Glutamatergic neuron (in vitro differentiated cells): Measurements from ENCODE around the gene KCNH5. TPM values are rescaled to one million over a fixed set of nuclear protein-coding genes. Genes with fewer than 3 reads are reported as not detected.

Experiments
- DNase-seq: peaks from one replicate; pipeline ENCODE4 v3.0.0; 2022
- H3K27ac Mint-ChIP-seq: one replicate; pipeline ENCODE4 v1.8.0; 2020; ENCODE audit warnings: mild to moderate bottlenecking, mixed read lengths, inconsistent platforms; ENCODE audit not compliant: unreplicated experiment
- H3K27me3 Mint-ChIP-seq: one replicate; pipeline ENCODE4 v1.8.0; 2020; ENCODE audit warnings: mild to moderate bottlenecking, moderate library complexity, mixed read lengths, inconsistent platforms; ENCODE audit not compliant: unreplicated experiment
- H3K36me3 Mint-ChIP-seq: one replicate; pipeline ENCODE4 v1.8.0; 2020; ENCODE audit warnings: mild to moderate bottlenecking, mixed read lengths, inconsistent platforms; ENCODE audit not compliant: unreplicated experiment
- H3K4me1 Mint-ChIP-seq: one replicate; pipeline ENCODE4 v1.8.0; 2020; ENCODE audit warnings: mild to moderate bottlenecking, low read depth, mixed read lengths, inconsistent platforms; ENCODE audit not compliant: unreplicated experiment
- H3K4me3 Mint-ChIP-seq: one replicate; pipeline ENCODE4 v1.8.0; 2020; ENCODE audit warnings: mild to moderate bottlenecking, mixed read lengths, inconsistent platforms; ENCODE audit not compliant: unreplicated experiment
- H3K9me3 Mint-ChIP-seq: one replicate; pipeline ENCODE4 v1.8.0; 2020; ENCODE audit warnings: mild to moderate bottlenecking, moderate library complexity, mixed read lengths, inconsistent platforms; ENCODE audit not compliant: unreplicated experiment
- CTCF ChIP-seq: fragments of 200-600 bp; sonication (generic); IDR thresholded peaks from one replicate; pipeline ENCODE4 v1.5.0; 2021; ENCODE audit not compliant: partially characterized antibody, unreplicated experiment
- total RNA-seq: library from RNA; stranded (reverse); fragmentation: NEBNext Ultra II Directional; extraction: Animal tissue kit (Norgen Biotek cat#: 25700); gene quantifications from one replicate; pipeline ENCODE4 v1.2.1, GENCODE V29; 2021; ENCODE audit not compliant: unreplicated experiment

Gene KCNH5
- total RNA-seq, 1 donor from 2014 or later: 0.32 TPM

GRCh38 chr14:62739647-62740046 is 305.6 kb downstream of the KCNH5 start:
- no peak overlapping the region for H3K27ac Mint-ChIP-seq
- no peak for DNase-seq
- no peak overlapping the region for H3K4me3 Mint-ChIP-seq
- TF ChIP-seq CTCF: no peak
- H3K27me3 Mint-ChIP-seq: no peaks in the 10 kb centered on the region
- no peaks in the 10 kb centered on the region for H3K36me3 Mint-ChIP-seq
- H3K9me3 Mint-ChIP-seq: peaks cover 1% of the 10 kb centered on the region
- peaks cover 7% of the 10 kb centered on the region for H3K4me1 Mint-ChIP-seq

GRCh38 chr14:62736048-62737043 is 308.9 kb downstream of the KCNH5 start:
- H3K9me3 Mint-ChIP-seq: peaks cover 1% of the 10 kb centered on the region
- no peaks in the 10 kb centered on the region for H3K36me3 Mint-ChIP-seq
- no peaks in the 10 kb centered on the region for H3K27me3 Mint-ChIP-seq
- no peak overlapping the region for H3K27ac Mint-ChIP-seq
- no peaks in the 10 kb centered on the region for H3K4me1 Mint-ChIP-seq
- no peak for TF ChIP-seq CTCF
- no peak overlapping the region for H3K4me3 Mint-ChIP-seq
- DNase-seq: no peak

- DNase-seq: no peak
- Mint-ChIP-seq H3K4me1 (no peaks in the 10 kb centered on the region), H3K4me3 (no peak overlapping the region), H3K27me3 (no peaks in the 10 kb centered on the region), H3K9me3 (peaks cover 1% of the 10 kb centered on the region), H3K27ac (no peak overlapping the region), H3K36me3 (no peaks in the 10 kb centered on the region)
- no peak for TF ChIP-seq CTCF
Observed at GRCh38 chr14:62734831-62735230, 310.4 kb downstream of the KCNH5 start.

DNA sequence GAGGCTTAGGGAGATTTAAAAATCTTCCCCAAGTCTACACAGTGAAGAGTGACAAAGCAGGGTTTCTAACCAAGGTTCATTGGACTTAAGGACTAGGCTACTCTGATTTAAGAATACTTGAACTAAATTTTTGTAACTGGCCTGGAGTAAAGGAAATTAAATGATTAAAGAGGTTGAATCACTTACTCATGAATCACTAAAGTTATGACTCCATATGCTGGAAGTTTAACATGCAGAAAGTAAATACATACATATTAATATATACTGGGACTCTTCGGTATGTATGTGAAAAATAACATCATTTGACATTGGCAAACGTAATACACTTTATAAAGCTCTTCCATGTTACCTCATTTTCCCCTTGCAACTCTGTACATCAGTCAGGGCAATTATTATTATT is 322.9 kb downstream of the KCNH5 start:
- Mint-ChIP-seq H3K27me3 (no peaks in the 10 kb centered on the region), H3K36me3 (no peaks in the 10 kb centered on the region), H3K4me3 (no peak overlapping the region), H3K27ac (no peak overlapping the region), H3K9me3 (no peaks in the 10 kb centered on the region), H3K4me1 (no peaks in the 10 kb centered on the region)
- DNase-seq: no peak
- TF ChIP-seq CTCF: no peak

DNA sequence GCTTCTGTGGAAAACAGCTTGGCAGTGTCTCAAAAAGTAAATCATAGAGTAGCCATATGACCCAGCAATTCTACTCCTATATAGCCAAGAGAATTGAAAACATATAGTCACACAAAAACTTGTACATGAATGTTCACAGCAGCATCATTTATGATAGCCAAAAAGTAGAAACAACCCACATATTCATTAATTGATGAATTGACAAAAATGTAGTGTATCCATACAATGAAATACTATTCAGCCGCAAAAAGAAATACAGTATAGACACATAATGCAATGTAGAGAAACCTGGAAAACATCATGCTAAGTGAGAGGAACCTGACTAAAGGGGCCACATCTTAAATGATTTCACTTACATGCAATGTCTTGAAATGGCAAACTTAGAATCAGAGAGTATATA is 326.6 kb downstream of the KCNH5 start:
- DNase-seq: no peak
- Mint-ChIP-seq H3K9me3 (no peaks in the 10 kb centered on the region), H3K4me1 (no peaks in the 10 kb centered on the region), H3K36me3 (no peaks in the 10 kb centered on the region), H3K27ac (no peak overlapping the region), H3K4me3 (no peak overlapping the region), H3K27me3 (no peaks in the 10 kb centered on the region)
- TF ChIP-seq CTCF: no peak
